ENCODE results near the gene ERMARD. TPM values are rescaled to one million over a fixed set of nuclear protein-coding genes. Genes with fewer than 3 reads are reported as not detected.

The ERMARD gene
- total and polyA plus RNA-seq, 2 donors (not counting 3 experiments of a cell fraction or from before 2014, with no cell fraction given): 23.8 to 36.4 TPM

DNA sequence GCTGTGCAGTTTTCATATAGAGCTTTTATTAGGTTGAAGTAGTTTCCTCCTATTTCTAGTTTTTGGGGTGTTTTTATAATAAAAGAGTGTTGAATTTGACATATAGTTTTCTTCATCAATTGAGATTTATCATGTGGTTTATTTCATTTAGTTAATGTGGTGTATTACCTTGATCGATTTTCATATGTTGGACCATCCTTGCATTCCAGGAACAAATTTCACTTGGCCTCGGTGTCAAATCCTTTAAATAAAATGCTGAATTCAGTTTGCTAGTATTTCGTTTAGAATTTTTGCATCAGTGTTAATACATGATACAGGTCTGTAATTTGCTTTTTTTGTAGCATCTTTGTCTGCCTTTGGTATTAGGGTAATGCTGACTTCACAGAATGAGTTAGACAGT, 6.0 kb upstream of the ERMARD start:
- Histone ChIP-seq H2AFZ (ENCODE audit: low read depth, low read length) (no peak overlapping the region), H3K9ac (replicated peaks; ENCODE audit: extremely low read depth, insufficient read depth, low read length) (no peak overlapping the region), H3K9me3 (replicated peaks; ENCODE audit: control insufficient read depth, insufficient read depth, low read length) (no peaks in the 10 kb centered on the region), H3K36me3 (ENCODE audit: control insufficient read depth in 2 of 2, extremely low read depth in 1 of 2, insufficient read depth in 2 of 2, low read length in 2 of 2) (no peaks in the 10 kb centered on the region), H3K9me1 (replicated peaks; ENCODE audit: control insufficient read depth, extremely low read depth, insufficient read depth, low read length) (no peaks in the 10 kb centered on the region), H3K4me1 (ENCODE audit: control insufficient read depth, extremely low read depth, insufficient read depth, low read length) (peaks cover 4% of the 10 kb centered on the region), H3K79me2 (ENCODE audit: control insufficient read depth, insufficient read depth, low read length) (peaks cover 5% of the 10 kb centered on the region), H3K27me3 (ENCODE audit: control insufficient read depth in 2 of 2, insufficient read depth in 2 of 2, low read length in 2 of 2) (no peaks in the 10 kb centered on the region), H4K20me1 (replicated peaks; ENCODE audit: control insufficient read depth, extremely low read depth, insufficient read depth, low read length) (no peaks in the 10 kb centered on the region), H3K4me3 (replicated peaks in 1 of 3; ENCODE audit: insufficient read depth in 1 of 3, low read depth in 1 of 3, low read length in 3 of 3) (no peak overlapping the region), H3K4me2 (ENCODE audit: insufficient read depth, low read length) (no peak overlapping the region), H3K27ac (ENCODE audit: insufficient read depth, low read depth, low read length) (no peak overlapping the region)
- TF ChIP-seq GATA2 (IDR thresholded peaks at IDR 0.05; ENCODE audit: insufficient read depth, insufficient read length, low read depth, low read length): no peak
- no peak for TF ChIP-seq JUN (IDR thresholded peaks at IDR 0.05; ENCODE audit: borderline replicate concordance, insufficient read depth, insufficient read length, low read depth)
- TF ChIP-seq, protein P1, sequence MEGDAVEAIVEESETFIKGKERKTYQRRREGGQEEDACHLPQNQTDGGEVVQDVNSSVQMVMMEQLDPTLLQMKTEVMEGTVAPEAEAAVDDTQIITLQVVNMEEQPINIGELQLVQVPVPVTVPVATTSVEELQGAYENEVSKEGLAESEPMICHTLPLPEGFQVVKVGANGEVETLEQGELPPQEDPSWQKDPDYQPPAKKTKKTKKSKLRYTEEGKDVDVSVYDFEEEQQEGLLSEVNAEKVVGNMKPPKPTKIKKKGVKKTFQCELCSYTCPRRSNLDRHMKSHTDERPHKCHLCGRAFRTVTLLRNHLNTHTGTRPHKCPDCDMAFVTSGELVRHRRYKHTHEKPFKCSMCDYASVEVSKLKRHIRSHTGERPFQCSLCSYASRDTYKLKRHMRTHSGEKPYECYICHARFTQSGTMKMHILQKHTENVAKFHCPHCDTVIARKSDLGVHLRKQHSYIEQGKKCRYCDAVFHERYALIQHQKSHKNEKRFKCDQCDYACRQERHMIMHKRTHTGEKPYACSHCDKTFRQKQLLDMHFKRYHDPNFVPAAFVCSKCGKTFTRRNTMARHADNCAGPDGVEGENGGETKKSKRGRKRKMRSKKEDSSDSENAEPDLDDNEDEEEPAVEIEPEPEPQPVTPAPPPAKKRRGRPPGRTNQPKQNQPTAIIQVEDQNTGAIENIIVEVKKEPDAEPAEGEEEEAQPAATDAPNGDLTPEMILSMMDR (IDR thresholded peaks at IDR 0.05; ENCODE audit: extremely low read depth in 1 of 2, insufficient read depth in 1 of 2, low read depth in 1 of 2, low read length in 2 of 2): no peak
- no peak for TF ChIP-seq POLR2AphosphoS5 (IDR thresholded peaks at IDR 0.05; ENCODE audit: insufficient read depth, low read depth, low read length)
- no peak for TF ChIP-seq EZH2 (IDR thresholded peaks at IDR 0.05; ENCODE audit: borderline replicate concordance, low read depth, low read length, severe bottlenecking)
- TF ChIP-seq, protein P2, sequence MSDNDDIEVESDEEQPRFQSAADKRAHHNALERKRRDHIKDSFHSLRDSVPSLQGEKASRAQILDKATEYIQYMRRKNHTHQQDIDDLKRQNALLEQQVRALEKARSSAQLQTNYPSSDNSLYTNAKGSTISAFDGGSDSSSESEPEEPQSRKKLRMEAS (IDR thresholded peaks at IDR 0.05; ENCODE audit: insufficient read depth, insufficient read length): no peak
- no peak for TF ChIP-seq FOS (IDR thresholded peaks at IDR 0.05; ENCODE audit: borderline replicate concordance, insufficient read depth, low read length)
- no peak for TF ChIP-seq POLR2A (IDR thresholded peaks at IDR 0.05; ENCODE audit: low read depth, low read length)
- no peak for TF ChIP-seq MYC (IDR thresholded peaks at IDR 0.05; ENCODE audit: low read depth, low read length)
- FAIRE-seq (no peak), DNase-seq (ENCODE audit: low read depth, low spot score) (no peak)
- intact Hi-C loops (cut with micrococcal nuclease) (no loop called here), dilution Hi-C loops (cut with MboI; ENCODE audit: extremely low pct_ligation_motif_present, low sequenced_read_pairs) (no loop called here)
- BruUV-seq (replicated peaks): no TSS peak
- CTCF ChIA-PET: interaction anchor here (1.5 kb wide), 1 partner anchor 20 kb away, joined by 3 read pairs; no protein-coding TSS in a partner anchor
- POLR2A ChIA-PET: no interaction called here

All from endothelial cell of umbilical vein (primary cell).